ENCODE data around the gene ERVMER34-1.

Gene ERVMER34-1

DNA sequence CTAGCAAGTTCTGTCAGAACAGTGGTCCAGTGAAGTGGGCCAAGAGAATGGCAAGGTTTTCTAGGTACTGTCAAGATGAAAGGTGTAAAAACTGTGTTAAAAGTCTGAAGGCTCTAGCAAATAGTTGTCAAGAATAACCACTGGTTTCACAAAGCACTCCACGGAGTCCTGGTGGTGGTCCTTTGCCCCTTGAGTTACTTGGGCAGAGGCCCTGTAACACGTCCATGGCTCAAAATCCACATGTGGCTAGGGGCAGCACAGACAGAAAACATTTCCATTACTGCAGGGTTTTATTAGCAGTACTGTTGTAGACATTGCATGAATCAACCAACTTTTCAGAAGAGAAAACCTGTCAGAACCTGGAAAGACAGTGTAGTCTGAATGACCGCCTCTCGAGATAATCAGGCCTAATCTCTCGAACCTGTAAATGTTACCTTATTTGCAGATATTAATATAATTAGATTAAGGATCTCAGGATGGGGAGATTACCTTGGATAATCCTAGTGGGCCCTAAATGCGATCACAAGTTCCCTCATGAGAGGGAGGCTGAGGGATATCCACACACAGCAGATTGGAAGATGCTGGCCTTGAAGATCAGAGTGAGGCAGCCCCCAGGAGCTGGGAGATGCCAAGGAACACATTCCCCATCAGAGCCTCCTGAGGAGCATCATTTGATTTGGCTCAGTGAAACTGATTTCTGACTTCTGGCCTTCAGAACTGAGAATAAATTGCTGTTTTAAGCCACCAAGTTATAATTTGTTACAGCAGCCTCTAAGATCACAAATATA lies 34.7 kb downstream of the ERVMER34-1 start:
- no peak for DNase-seq

DNA sequence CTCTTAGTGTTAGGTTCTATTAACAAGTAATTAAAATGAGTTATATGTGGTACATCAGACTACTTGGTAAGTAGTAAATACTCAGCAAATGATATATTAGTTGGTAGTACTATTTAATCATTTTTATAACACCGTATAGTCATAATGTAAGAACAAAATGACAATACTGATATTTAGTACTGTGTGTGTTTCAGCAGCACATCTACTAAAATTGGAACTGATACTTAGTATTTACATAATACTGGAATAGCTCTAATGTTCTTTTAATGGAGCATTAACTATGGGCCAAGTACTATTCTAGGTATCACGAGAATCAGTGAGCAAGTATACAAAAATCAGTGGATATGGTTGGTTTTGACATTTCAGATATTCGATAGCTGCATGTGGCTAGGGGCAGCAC lies 35.3 kb downstream of the ERVMER34-1 start:
- DNase-seq: no peak

- no peak for DNase-seq
Measured at GRCh38 chr4:52715255-52715897, 35.8 kb downstream of the ERVMER34-1 start.

DNA sequence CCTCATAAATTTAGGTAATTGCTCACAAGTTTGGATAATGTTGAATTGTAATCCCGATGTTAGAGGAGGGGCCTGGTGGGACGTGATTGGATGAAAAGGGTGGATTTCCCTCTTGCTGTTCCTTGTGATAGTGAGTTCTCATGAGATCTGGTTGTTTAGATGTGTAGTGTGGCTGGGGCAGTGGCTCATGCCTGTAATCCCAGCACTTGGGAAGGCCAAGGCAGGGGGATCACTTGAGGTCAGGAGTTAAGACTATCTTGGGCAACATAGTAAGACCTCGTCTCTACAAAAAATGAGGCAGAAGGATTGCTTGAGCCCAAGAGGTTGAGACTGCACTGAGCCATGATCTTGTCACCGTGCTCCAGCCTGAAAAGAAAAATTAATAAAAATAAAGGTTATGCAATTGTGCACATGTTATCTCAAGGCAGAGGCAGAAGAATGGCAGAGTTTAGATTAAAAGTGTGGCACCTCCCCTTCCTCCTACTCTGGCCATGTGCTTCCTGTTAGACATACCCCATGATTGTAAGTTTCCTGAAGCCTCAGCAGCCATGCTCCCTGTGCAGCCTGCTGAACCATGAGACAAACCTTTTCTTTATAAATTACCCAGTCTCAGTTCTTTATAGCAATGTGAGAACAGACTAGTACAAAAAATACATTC lies 36.5 kb downstream of the ERVMER34-1 start:
- no peak for DNase-seq

DNA sequence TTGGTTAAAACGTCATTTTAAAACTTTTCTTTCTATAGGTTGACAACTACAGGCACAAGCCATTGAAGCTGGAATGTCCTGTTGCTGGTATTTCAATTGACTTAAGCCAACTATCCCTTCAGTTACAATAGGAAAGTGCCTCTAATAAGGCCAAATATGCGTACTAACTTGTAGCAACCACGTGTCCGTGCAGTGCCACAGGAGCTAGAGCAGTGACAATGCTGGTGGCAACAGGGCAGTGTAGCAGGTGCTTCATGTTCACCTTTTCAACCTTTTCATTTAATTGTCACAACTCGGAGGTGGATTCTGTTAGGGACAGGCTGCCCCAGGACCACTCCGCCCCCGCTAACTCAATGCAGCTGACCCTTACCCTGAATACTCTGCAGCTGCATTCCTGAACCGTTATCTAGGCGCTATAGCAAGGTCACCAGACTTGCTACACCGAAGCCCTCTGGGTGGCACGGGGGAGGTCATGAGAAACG lies 37.7 kb downstream of the ERVMER34-1 start:
- peak; percentile 60 for DNase-seq

DNA sequence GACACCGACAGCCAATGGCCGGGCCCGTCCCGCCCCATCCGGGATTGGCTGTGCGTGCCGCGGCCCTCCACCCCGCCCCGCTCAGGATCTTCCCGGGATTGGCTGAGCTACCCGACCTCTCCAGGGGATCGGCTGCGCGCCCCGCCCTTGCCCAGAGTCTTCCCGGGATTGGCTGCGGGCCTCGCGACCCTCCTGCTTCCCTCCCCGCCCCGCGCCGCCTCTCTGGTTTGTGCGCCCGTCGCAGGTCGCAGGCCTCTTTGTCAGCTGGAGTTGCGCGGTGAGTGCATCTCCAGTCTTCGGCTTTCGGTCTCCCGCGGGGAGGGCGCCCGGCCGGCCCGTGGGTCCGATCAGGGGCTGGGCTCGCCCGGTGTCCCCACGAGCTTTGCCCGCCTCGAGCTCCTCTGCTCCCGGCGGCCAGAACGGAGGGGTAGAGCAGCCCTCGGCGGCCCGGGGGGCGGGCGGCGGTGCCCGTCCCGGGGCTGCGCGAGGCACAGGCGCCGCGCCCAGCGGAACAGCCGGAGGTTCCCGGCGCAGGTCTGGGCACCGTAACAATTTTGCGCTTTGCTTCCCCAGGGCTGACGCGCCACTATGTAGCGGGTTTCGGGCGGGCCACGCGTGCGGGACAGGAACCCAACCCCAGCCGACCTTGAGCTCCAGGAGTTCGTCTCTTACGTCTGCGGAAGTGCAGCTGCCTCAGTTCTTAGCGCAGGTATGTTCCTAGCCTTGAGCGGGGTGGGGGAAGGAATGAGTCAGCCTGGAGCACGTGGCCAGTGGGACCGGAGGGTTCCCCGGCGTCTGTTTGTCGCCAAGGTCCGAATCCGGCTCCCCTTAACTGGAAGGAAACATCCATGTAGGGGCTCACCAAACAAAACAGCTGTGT lies 38.7 kb downstream of the ERVMER34-1 start:
- peak; percentile 97 for DNase-seq

GRCh38 chr4:52711834-52712250 lies 39.4 kb downstream of the ERVMER34-1 start:
- no peak for DNase-seq

GRCh38 chr4:52711272-52711671 lies 40.0 kb downstream of the ERVMER34-1 start:
- no peak for DNase-seq

DNA sequence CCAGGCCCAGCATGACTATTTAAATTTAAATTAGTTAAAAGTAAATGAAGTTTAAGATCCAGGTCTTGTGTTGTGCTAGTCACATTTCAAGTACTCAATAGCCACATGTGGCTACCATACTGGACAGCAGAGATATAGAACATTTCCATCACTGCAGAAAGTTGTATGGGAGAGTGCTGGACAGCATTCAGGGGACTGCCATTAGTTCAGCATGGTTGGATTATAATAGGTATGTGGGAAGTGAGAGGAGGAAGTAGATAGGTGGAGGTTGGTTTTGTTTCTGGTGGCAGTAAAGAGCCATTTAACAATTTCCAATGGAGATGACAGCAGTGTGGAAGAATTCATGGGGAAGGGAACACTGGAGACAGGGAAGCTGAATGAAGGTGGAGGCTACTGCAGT lies 42.1 kb downstream of the ERVMER34-1 start:
- DNase-seq: no peak

- no peak for DNase-seq
Measured at GRCh38 chr4:52704661-52705060, 46.6 kb downstream of the ERVMER34-1 start.

DNA sequence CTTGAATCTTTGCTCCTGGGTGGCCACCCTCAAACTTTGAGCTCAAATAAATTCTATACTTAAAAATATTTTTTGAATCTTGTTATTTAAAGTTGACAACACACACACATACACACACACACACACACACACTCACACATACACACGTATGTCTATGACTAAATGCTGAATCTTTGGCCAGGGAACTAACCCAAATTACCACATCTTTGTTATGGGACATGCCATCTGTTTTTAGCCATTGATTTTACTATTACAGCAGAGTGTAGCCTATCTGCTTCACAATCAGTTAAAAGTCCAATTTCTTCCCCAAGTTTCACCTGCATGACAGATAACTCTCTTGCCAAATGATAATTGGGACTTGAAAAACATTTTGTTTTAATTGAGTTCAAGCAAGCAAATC lies 47.1 kb downstream of the ERVMER34-1 start:
- no peak for DNase-seq

DNA sequence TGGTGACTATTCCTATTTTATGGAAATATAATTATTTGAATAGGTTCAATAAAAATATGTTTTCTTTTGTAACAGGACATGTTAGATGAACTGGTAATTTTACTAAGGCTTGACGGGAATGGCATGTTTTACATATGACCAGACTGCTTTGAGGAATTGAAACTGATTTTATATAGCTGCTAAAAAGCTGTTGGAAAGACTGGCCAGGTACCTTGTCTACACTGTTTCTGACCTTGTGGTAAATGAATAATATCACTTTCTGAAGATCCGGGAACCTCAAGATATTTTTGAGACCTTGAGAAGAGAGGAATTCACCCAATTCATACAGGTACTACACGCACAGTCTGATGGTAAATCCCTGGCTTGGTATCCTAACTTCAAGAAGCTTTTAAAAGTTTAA lies 50.0 kb downstream of the ERVMER34-1 start:
- no peak for DNase-seq

DNA sequence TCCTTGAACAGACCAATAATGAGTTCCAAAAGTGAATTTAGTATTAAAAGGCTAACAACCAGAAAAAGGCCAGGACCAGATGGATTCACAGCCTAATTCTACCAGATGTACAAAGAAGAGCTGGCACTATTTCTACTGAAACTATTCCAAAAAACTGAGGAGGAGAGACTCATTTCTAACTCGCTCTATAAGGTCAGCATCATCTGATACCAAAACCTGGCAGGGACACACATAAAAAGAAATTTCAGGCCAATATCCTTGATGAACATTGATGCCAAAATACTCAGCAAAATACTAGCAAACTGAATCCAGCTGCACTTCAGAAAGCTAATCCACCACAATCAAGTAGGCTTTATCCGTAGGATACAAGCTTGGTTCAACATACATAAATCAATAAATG lies 56.3 kb downstream of the ERVMER34-1 start:
- DNase-seq: no peak

DNA sequence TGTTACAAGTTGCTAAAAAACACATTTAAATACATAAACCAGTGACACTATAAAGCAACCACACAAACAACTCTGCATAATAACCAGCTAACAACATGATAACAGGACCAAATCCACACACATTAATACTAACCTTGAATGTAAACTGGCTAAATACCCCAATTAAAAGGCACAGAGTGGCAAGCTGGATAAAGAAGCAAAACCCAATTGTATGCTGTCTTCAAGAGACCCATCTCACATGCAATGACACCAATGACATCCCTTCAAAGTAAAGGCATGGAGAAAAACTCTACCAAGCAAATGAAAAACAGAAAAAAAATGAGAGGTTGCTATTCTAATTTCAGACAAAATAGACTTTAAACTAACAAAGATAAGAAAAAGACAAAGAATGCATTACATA lies 57.7 kb downstream of the ERVMER34-1 start:
- no peak for DNase-seq
